Esophagus squamous epithelium (tissue), 5 donors: ENCODE data around the gene IFNGR2. TPM values are rescaled to one million over a fixed set of nuclear protein-coding genes. Genes with fewer than 3 reads are reported as not detected.
A peak's percentile ranks its signal among the peaks of the same experiment; 100 is the strongest.
"Not testable (repeated sequence)": the region's sequence is repeated elsewhere in the genome, so short reads cannot be mapped to it uniquely, and the experiment has no call there.

Source experiments
- DNase-seq: peaks from one replicate; lab custom pipeline; 2025; lab: John Stamatoyannopoulos, UW
- H3K27ac ChIP-seq, 4 donors: fragments of 200-600 bp; sonication (generic); one replicate each; pipeline ENCODE4 v1.5.1; 2016 to 2019; ENCODE audit warnings: mild to moderate bottlenecking in 1 of 4
- H3K27me3 ChIP-seq, 4 donors: fragments of 200-600 bp; sonication (generic); 1 replicate in 3 of 4; 2 replicates in 1 of 4; pipeline versions ENCODE4 v1.5.1 to v1.6.0; 2017 to 2021; ENCODE audit warnings: antibody characterized with exemption in 1 of 4
- H3K36me3 ChIP-seq, 3 donors: fragments of 200-600 bp; sonication (generic); one replicate each; pipeline ENCODE4 v1.5.1; 2016 to 2019
- H3K4me1 ChIP-seq, 3 donors: fragments of 200-600 bp; sonication (generic); one replicate each; pipeline ENCODE4 v1.5.1; 2017 to 2019
- H3K4me3 ChIP-seq, 4 donors: fragments of 200-600 bp; sonication (generic); 1 replicate in 3 of 4; 2 replicates in 1 of 4; pipeline ENCODE4 v1.5.1; 2016 to 2019; ENCODE audit warnings: mild to moderate bottlenecking in 2 of 4, moderate library complexity in 1 of 4
- H3K9me3 ChIP-seq, 3 donors: fragments of 200-600 bp; sonication (generic); one replicate each; pipeline ENCODE4 v1.5.1; 2016 to 2019
- POLR2A ChIP-seq, 4 donors: fragments of 450-650 bp; IDR thresholded peaks; one replicate each; pipeline ENCODE4 v1.6.1; 2017; ENCODE audit warnings: antibody characterized with exemption in 4 of 4, mild to moderate bottlenecking in 4 of 4, moderate library complexity in 3 of 4
- WGBS, 2 donors: methylation state at CpG; one replicate each; pipeline ENCODE4 v1.1.5; 2018; 5-methylcytosine and 5-hydroxymethylcytosine counted together
- intact Hi-C: fragments of 100-400 bp; cut with DNase I; formaldehyde crosslinking; loops from one replicate; pipeline ENCODE4 v1.15.0; 2022
- total RNA-seq, 4 donors: library from RNA; depleted of rRNA; stranded (reverse); fragments of >200 nt; gene quantifications; one replicate each; pipeline ENCODE4 v1.1.0, GENCODE V29; 2016
- TF ChIP-seq, protein P1 (sequence below), 6 experiments: fragments of 450-650 bp in 4 of 6; fragments of 200-600 bp in 2 of 6; sonication (generic) in 2 of 6; IDR thresholded peaks; one replicate each; pipeline ENCODE4 v1.5.1; 2016 to 2019; ENCODE audit warnings: antibody characterized with exemption in 6 of 6, mild to moderate bottlenecking in 4 of 6, moderate library complexity in 4 of 6
- donor health status: DM: yes; HTN: yes; CAD: no.

IFNGR2 gene
- total RNA-seq, 4 donors from 2014 or later, result 43.0 to 65.6 (median 61.1) TPM

DNA sequence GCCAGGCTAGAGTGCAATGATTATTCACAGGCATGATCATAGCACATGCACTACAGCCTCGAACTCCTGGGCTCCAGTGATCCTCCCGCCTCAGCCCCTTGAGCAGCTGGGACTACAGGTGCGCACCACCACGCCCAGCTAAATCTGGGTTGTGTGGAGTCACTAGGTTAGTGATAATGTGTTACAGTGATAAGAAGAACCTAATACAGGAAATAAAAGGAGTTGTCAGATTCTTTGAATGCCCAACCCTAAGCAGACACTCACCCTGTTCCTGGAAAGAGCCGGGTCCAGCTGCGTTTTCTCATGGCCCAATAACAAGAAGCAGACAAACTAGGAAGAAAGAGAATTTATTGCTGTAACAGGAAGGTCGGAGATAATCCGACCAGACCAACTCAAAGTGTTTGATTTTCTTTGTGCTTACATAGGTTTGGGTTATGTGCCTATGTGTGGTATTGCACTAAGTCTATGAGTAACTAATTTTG, 8.8 kb downstream of the IFNGR2 start:
- peaks cover 2 to 68% (median 15%) of the 10 kb centered on the region in 3 donors for H3K36me3 ChIP-seq
- no peak for TF ChIP-seq POLR2A (IDR thresholded peaks at IDR 0.05)
- TF ChIP-seq, protein P1, sequence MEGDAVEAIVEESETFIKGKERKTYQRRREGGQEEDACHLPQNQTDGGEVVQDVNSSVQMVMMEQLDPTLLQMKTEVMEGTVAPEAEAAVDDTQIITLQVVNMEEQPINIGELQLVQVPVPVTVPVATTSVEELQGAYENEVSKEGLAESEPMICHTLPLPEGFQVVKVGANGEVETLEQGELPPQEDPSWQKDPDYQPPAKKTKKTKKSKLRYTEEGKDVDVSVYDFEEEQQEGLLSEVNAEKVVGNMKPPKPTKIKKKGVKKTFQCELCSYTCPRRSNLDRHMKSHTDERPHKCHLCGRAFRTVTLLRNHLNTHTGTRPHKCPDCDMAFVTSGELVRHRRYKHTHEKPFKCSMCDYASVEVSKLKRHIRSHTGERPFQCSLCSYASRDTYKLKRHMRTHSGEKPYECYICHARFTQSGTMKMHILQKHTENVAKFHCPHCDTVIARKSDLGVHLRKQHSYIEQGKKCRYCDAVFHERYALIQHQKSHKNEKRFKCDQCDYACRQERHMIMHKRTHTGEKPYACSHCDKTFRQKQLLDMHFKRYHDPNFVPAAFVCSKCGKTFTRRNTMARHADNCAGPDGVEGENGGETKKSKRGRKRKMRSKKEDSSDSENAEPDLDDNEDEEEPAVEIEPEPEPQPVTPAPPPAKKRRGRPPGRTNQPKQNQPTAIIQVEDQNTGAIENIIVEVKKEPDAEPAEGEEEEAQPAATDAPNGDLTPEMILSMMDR (IDR thresholded peaks at IDR 0.05), result no peak
- intact Hi-C loops, result no loop called here
- 65 to 74% methylated on average over 5 to 8 of the region's 8 CpGs for WGBS, 2 donors
- DNase-seq, result no peak
- no peak overlapping the region for H3K4me3 ChIP-seq
- H3K4me1 ChIP-seq, result peaks cover 15 to 62% (median 29%) of the 10 kb centered on the region in 3 donors
- peak overlapping the region; percentile 81 to 90 (median 86) for H3K27ac ChIP-seq
- H3K9me3 ChIP-seq, result no peaks in the 10 kb centered on the region
- H3K27me3 ChIP-seq, result no peaks in the 10 kb centered on the region

DNA sequence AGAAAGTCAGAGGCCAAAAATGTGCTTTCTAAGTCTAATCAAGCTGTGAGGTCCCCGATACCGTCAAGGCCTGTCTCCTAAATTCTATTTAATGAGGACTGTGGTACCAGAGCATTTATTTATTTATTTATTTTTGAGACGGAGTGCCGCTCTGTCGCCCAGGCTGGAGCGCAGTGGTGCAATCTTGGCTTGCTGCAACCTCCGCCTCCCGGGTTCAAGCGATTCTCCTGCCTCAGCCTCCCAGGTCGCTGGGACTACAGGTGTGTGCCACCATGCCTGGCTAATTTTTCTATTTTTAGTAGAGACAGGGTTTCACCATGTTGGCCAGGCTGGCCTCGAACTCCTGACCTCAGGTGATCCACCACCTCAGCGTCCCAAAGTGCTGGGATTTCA, 9.2 kb downstream of the IFNGR2 start:
- Histone ChIP-seq H3K4me1 (peaks cover 15 to 65% (median 29%) of the 10 kb centered on the region in 3 donors), H3K36me3 (peaks cover 4 to 71% (median 15%) of the 10 kb centered on the region in 3 donors), H3K27ac (peak overlapping the region; percentile 47 to 90 (median 85))
- H3K27me3 ChIP-seq, H3K9me3 ChIP-seq, intact Hi-C loops, DNase-seq, H3K4me3 ChIP-seq: not testable (repeated sequence)
- WGBS, 2 donors, result 82 to 85% methylated on average over 9 to 12 of the region's 12 CpGs

DNA sequence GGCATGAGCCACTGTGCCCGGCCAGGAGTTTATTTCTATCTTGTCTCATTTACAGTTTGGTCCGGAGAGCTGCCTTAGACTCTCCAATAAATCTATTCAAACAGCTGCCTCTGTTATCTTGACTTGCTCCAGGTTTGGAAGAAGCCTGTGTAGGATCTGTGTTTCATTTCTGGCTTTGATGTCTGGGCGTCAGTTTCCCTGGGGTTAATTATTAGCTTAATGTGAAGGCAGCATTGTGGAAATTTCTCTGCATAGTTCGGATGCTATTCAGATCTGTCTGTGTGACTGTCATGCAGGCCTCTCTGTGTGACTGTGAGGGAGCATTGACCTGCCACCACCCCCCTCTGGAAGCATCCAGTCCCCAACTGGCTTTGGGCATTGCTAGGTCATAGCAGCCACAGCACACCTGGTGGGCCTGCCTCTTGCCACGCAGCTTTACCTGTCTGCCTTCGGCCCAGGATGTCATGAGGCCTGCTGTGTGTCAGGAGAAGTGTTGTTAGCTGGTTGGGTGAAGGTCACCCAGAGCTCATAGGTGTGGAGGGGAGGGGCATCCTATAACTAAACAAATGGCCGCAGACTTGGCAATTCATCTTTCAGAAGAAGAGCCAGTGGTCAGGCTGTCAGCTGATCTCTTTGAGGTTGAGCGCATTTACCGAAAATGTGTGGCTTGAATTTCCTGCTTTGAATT, 9.8 kb downstream of the IFNGR2 start:
- TF ChIP-seq POLR2A (IDR thresholded peaks at IDR 0.05), result no peak
- TF ChIP-seq, protein P1 (IDR thresholded peaks at IDR 0.05), result no peak
- Histone ChIP-seq H3K27ac (peak overlapping the region; percentile 9 to 47 (median 24)), H3K36me3 (peaks cover 4 to 76% (median 15%) of the 10 kb centered on the region in 3 donors), H3K9me3 (no peaks in the 10 kb centered on the region), H3K27me3 (no peaks in the 10 kb centered on the region), H3K4me1 (peaks cover 15 to 70% (median 29%) of the 10 kb centered on the region in 3 donors), H3K4me3 (no peak overlapping the region)
- WGBS, 2 donors, result 57 to 75% methylated on average over 6 to 8 of the region's 9 CpGs
- no peak for DNase-seq
- intact Hi-C loops, result no loop called here

DNA sequence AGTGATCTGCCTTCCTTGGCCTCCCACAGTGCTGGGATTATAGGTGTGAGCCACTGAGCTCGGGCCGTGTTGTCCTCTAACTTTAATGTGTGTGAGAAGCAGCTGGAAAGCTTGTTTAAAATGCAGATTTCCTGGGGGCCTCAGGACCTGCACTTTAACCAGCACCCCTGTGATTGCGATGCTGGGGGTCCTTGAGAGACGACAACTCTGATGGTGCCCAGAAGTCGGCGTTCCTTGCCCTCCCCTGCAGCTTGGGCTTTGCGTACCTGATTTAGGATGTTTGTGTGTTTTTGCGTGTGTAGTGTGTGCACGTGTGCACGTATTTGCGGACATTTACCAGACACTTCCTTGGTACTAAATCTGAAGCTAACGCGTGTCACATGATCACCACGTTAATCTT, 10.9 kb downstream of the IFNGR2 start:
- intact Hi-C loops, result no loop called here
- H3K27ac ChIP-seq, result no peak overlapping the region
- 83 to 85% methylated on average over 12 to 13 of the region's 14 CpGs for WGBS, 2 donors
- no peak overlapping the region for H3K4me3 ChIP-seq
- H3K27me3 ChIP-seq, result no peaks in the 10 kb centered on the region
- peaks cover 4 to 77% (median 15%) of the 10 kb centered on the region in 3 donors for H3K36me3 ChIP-seq
- H3K4me1 ChIP-seq, result peaks cover 17 to 71% (median 34%) of the 10 kb centered on the region in 3 donors
- TF ChIP-seq POLR2A (IDR thresholded peaks at IDR 0.05), result no peak
- TF ChIP-seq, protein P1 (IDR thresholded peaks at IDR 0.05), result no peak
- no peaks in the 10 kb centered on the region for H3K9me3 ChIP-seq
- DNase-seq, result no peak

DNA sequence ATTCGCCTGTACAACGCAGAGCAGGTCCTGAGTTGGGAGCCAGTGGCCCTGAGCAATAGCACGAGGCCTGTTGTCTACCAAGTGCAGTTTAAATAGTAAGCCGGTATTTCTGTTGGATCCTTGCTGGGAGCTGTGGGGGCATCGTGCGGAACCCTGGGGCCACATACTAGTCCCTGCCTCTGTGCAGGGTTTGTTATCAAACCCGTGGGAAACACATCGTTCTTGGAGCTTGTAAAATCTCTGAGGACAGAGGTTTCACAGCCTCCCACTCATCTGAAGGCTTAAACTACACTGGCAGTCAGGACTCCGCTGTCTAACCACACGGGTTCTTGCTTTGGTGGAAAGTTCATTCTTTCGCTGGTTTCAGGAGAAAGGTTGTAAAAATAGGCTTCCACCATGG, 11.7 kb downstream of the IFNGR2 start:
- H3K36me3 ChIP-seq, result peaks cover 4 to 83% (median 15%) of the 10 kb centered on the region in 3 donors
- H3K27ac ChIP-seq, result no peak overlapping the region
- H3K27me3 ChIP-seq, result no peaks in the 10 kb centered on the region
- DNase-seq, result no peak
- H3K4me1 ChIP-seq, result peaks cover 19 to 73% (median 42%) of the 10 kb centered on the region in 3 donors
- no peak for TF ChIP-seq POLR2A (IDR thresholded peaks at IDR 0.05)
- TF ChIP-seq, protein P1 (IDR thresholded peaks at IDR 0.05), result no peak
- WGBS, 2 donors, result 88 to 90% methylated on average over 10 to 11 of the region's 11 CpGs
- no peak overlapping the region for H3K4me3 ChIP-seq
- intact Hi-C loops, result no loop called here
- H3K9me3 ChIP-seq, result no peaks in the 10 kb centered on the region
